ENCODE data around the gene TOPBP1.

TOPBP1 gene

DNA sequence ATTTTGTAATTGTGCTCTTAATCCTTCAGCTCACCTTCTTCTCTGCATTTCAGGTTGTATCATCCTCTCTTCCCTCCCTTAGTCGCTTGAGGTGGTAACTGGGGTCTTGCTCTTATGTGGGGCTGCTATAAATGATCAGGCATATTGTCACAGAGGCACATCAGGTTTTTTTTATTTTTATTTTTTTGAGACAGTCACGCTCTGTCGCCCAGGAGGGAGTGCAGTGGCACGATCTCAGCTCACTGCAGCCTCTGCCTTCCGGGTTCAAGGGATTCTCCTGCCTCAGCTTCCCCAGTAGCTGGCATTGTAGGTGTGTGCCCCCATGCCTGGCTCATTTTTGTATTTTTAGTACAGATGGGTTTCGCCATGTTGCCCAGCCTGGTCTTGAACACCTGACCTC is 78.3 kb downstream of the TOPBP1 start:
- Histone ChIP-seq H3K27me3 (no peaks in the 10 kb centered on the region), H3K4me3 (ENCODE audit: low read depth, low read length) (no peak overlapping the region), H3K9me3 (no peaks in the 10 kb centered on the region), H3K36me3 (peaks cover 98% of the 10 kb centered on the region), H3K4me1 (no peaks in the 10 kb centered on the region)
- no peak for DNase-seq
- TF ChIP-seq, protein P1, sequence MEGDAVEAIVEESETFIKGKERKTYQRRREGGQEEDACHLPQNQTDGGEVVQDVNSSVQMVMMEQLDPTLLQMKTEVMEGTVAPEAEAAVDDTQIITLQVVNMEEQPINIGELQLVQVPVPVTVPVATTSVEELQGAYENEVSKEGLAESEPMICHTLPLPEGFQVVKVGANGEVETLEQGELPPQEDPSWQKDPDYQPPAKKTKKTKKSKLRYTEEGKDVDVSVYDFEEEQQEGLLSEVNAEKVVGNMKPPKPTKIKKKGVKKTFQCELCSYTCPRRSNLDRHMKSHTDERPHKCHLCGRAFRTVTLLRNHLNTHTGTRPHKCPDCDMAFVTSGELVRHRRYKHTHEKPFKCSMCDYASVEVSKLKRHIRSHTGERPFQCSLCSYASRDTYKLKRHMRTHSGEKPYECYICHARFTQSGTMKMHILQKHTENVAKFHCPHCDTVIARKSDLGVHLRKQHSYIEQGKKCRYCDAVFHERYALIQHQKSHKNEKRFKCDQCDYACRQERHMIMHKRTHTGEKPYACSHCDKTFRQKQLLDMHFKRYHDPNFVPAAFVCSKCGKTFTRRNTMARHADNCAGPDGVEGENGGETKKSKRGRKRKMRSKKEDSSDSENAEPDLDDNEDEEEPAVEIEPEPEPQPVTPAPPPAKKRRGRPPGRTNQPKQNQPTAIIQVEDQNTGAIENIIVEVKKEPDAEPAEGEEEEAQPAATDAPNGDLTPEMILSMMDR (IDR thresholded peaks at IDR 0.05; ENCODE audit: low read depth, low read length) = no peak

DNA sequence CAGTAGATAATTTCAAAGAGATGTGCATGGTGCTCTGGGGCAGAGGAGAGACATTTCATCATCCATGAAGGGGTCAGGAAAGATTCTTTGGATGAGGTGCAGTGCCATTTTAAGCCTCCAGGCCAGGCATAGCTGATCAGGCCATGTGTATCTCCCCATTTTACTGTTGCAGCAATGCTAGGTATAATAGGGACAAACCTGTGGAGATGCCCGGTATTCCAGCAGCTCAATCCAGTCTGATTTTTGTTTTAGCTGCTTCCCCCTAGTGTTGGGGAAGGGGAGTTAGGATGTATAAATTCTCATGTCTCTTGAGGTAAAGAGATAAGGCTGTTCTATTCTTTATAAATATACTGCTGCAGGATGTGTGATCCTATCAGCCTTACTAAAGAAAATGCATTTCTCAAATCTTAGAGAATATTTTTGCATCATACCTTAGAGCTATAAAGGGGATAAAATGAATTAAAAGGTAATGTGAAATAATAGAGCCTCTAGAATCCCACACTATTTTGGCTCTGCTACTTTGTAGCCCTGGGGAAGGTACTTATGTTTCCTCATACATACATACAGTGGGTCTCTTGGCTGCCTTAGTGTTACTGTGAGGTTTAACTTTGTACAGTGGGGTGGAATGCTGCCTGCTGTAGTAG is 83.1 kb downstream of the TOPBP1 start:
- Histone ChIP-seq H3K4me3 (ENCODE audit: low read depth, low read length) (no peak overlapping the region), H3K36me3 (peaks cover 78% of the 10 kb centered on the region), H3K9me3 (no peaks in the 10 kb centered on the region), H3K4me1 (peaks cover 7% of the 10 kb centered on the region; the same call in 1 of the 2 replicates), H3K27me3 (no peaks in the 10 kb centered on the region)
- peak; percentile 48 for DNase-seq
- TF ChIP-seq, protein P1 (IDR thresholded peaks at IDR 0.05; ENCODE audit: low read depth, low read length) = peak; percentile 75

DNA sequence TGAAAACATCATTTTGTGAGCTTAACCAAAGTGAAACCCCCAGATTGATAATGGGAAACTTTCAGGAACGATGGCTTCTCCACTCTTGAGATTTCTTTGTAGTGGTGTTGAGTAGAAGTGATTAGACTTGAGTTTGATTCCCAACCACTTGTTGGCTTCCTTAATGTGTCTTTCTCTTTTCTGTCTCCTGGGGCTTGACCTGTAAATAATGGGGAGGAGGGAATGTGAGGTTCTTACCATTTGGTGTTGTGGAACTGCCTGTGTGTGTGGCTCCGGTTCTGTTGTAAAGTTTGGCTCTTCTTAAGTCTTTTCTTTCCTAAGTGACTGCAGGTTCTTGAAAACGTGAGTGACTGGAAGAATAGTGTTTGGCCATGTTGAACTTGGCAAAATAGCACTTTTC is 85.6 kb downstream of the TOPBP1 start:
- Histone ChIP-seq H3K27me3 (no peaks in the 10 kb centered on the region), H3K36me3 (peaks cover 53% of the 10 kb centered on the region), H3K9me3 (no peaks in the 10 kb centered on the region), H3K4me3 (ENCODE audit: low read depth, low read length) (peak overlapping the region; percentile 99), H3K4me1 (peaks cover 11% of the 10 kb centered on the region)
- TF ChIP-seq, protein P1 (IDR thresholded peaks at IDR 0.05; ENCODE audit: low read depth, low read length) = no peak
- no peak for DNase-seq

DNA sequence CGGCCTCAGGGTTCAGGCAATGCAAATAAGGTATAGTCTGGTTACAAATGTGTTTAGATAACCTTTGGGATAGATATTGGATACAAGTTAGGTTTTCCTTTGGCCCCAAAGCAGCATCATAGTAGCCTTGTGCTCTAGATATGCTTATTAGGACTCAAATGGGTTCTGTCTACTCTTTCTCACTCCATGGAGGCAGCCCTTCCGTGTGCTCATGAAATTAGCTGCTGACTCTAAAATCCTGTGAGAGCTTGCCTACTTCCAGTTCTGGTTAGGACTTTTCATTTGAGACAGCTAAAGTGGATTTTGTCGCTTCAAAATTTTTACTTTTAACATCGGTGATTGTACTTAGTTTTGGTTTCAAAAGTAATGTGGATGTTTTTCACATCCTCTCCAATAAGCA is 86.7 kb downstream of the TOPBP1 start:
- no peaks in the 10 kb centered on the region for H3K27me3 ChIP-seq
- TF ChIP-seq, protein P1 (IDR thresholded peaks at IDR 0.05; ENCODE audit: low read depth, low read length) = no peak
- peak overlapping the region; percentile 99 for H3K4me3 ChIP-seq (ENCODE audit: low read depth, low read length)
- H3K4me1 ChIP-seq = peaks cover 11% of the 10 kb centered on the region
- no peaks in the 10 kb centered on the region for H3K9me3 ChIP-seq
- peaks cover 42% of the 10 kb centered on the region for H3K36me3 ChIP-seq
- no peak for DNase-seq

DNA sequence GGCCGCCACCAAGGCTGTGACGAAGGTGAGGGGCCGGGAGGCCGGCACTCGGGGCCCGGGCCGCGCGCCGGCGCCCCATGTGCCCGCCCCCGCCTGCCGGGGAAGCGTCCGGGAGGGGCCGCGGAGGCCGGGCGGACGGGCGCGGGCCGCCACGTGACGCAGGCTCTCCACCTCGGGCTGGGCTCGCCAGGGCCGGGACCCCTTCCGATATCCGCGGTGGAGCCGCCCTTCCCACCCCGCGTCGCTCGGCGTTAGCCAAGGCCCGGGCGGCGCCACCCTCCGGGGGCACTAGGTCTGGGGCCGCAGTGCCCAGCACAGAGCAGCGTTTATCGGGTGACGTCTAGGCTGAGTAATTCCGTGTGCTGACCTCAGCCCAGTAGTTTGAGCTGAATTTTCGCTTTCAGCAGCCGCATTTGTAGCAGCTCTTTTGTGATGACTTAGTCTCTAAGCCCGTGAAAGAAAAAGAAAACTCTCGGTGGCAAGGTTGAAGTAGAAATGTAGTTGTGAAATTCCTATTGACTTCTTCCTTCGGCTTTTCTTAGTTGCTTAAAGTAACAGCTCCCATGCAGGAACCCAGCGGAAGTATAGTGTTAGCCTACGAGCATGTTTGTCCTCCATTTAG is 87.4 kb downstream of the TOPBP1 start:
- TF ChIP-seq, protein P1 (IDR thresholded peaks at IDR 0.05; ENCODE audit: low read depth, low read length) = no peak
- H3K36me3 ChIP-seq = peaks cover 37% of the 10 kb centered on the region
- H3K9me3 ChIP-seq = no peaks in the 10 kb centered on the region
- peaks cover 11% of the 10 kb centered on the region for H3K4me1 ChIP-seq
- peak; percentile 78 for DNase-seq
- H3K4me3 ChIP-seq (ENCODE audit: low read depth, low read length) = peak overlapping the region; percentile 99
- H3K27me3 ChIP-seq = no peaks in the 10 kb centered on the region

DNA sequence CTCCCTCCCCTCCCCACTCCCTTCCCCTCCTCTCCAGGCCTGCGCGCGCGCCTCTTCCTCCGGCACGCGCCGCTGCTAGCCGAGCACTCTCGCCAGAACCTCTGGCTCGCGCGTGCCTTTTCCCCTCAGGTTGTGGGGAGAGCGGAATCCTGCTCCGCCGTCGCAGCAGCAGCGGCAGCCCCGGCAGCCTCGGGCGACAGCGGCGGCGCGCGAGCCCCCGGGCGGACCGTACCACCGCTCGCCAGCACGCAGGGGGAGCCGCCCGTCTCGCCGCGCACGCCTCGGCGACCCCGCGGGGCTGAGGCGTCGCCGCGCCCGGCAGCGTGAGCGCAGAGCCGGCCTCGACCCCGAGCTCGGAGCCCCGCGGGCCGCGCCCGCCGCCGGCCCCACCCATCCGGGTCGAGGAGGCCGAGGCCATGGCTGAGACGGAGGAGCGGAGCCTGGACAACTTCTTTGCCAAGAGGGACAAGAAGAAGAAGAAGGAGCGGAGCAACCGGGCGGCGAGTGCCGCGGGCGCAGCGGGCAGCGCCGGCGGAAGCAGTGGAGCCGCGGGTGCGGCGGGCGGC is 88.0 kb downstream of the TOPBP1 start, which contains the start of gene CDV3:
Gene CDV3, plus strand, starts transcription at position 58 of the 566 bp plus-strand sequence. Its CDS starts 359 bp downstream, at position 417.
- Histone ChIP-seq H3K4me3 (ENCODE audit: low read depth, low read length) (peak within 1 kb of the TSS; percentile 99), H3K36me3 (peaks cover 30% of the 10 kb centered on the region), H3K4me1 (peaks cover 11% of the 10 kb centered on the region), H3K27me3 (no peaks in the 10 kb centered on the region), H3K9me3 (no peaks in the 10 kb centered on the region)
- DNase-seq = no peak
- TF ChIP-seq, protein P1 (IDR thresholded peaks at IDR 0.05; ENCODE audit: low read depth, low read length) = no peak

Data from BE2C (cell line).